Stimulated activated effector memory CD8-positive, alpha-beta T cell treated with anti-CD3 and anti-CD28 coated beads, Interleukin-12 subunit alpha, Interleukin-12 subunit beta, amount 100 ng/mL, for 72 hours (primary cell): ENCODE data around the gene OR6B3.

Source experiments
- ATAC-seq: fragments of 150-1000 bp; cut with Tn5 transposase; 2 replicates; pipeline ENCODE4 v1.10.0; 2021
- DNase-seq, 2 donors: peaks; one replicate each; pipeline ENCODE4 v3.0.0; 2021 to 2022; ENCODE audit warnings: low spot score in 2 of 2
- H3K27ac Mint-ChIP-seq: one replicate; pipeline ENCODE4 v1.8.0; 2022; ENCODE audit warnings: mild to moderate bottlenecking, mixed read lengths
- H3K36me3 Mint-ChIP-seq: one replicate; pipeline ENCODE4 v1.8.0; 2022; ENCODE audit warnings: mild to moderate bottlenecking, mixed read lengths
- H3K4me1 Mint-ChIP-seq: one replicate; pipeline ENCODE4 v1.8.0; 2022; ENCODE audit warnings: mixed read lengths
- H3K4me3 Mint-ChIP-seq: one replicate; pipeline ENCODE4 v1.8.0; 2022; ENCODE audit warnings: mild to moderate bottlenecking, mixed read lengths
- H3K9me3 Mint-ChIP-seq: one replicate; pipeline ENCODE4 v1.8.0; 2022; ENCODE audit warnings: mixed read lengths

Gene OR6B3

GRCh38 chr2:240023792-240024191, 29.5 kb downstream of the OR6B3 start:
- H3K4me3 Mint-ChIP-seq: peak overlapping the region; percentile 84
- peak overlapping the region; percentile 94 for H3K27ac Mint-ChIP-seq
- H3K4me1 Mint-ChIP-seq: peaks cover 27% of the 10 kb centered on the region
- DNase-seq: no peak
- H3K9me3 Mint-ChIP-seq: no peaks in the 10 kb centered on the region
- ATAC-seq: peak; percentile 4
- H3K36me3 Mint-ChIP-seq: peaks cover 45% of the 10 kb centered on the region

GRCh38 chr2:240021488-240022104, 31.7 kb downstream of the OR6B3 start:
- Mint-ChIP-seq H3K36me3 (peaks cover 66% of the 10 kb centered on the region), H3K4me1 (peaks cover 41% of the 10 kb centered on the region), H3K4me3 (no peak overlapping the region), H3K27ac (no peak overlapping the region), H3K9me3 (no peaks in the 10 kb centered on the region)
- peak; percentile 50 to 74 for DNase-seq
- ATAC-seq: no peak

GRCh38 chr2:240018071-240018750, 35.1 kb downstream of the OR6B3 start:
- ATAC-seq: no peak
- Mint-ChIP-seq H3K4me3 (no peak overlapping the region), H3K4me1 (peaks cover 35% of the 10 kb centered on the region), H3K27ac (no peak overlapping the region), H3K9me3 (no peaks in the 10 kb centered on the region), H3K36me3 (peaks cover 81% of the 10 kb centered on the region)
- DNase-seq: no peak

- H3K27ac Mint-ChIP-seq: no peak overlapping the region
- no peaks in the 10 kb centered on the region for H3K9me3 Mint-ChIP-seq
- no peak overlapping the region for H3K4me3 Mint-ChIP-seq
- H3K36me3 Mint-ChIP-seq: peaks cover 99% of the 10 kb centered on the region
- peaks cover 20% of the 10 kb centered on the region for H3K4me1 Mint-ChIP-seq
- ATAC-seq: no peak
- DNase-seq: no peak
Observed at GRCh38 chr2:240014327-240014726, 39.0 kb downstream of the OR6B3 start.

- Mint-ChIP-seq H3K36me3 (peaks cover 99% of the 10 kb centered on the region), H3K9me3 (no peaks in the 10 kb centered on the region), H3K27ac (no peak overlapping the region), H3K4me3 (no peak overlapping the region), H3K4me1 (peaks cover 20% of the 10 kb centered on the region)
- DNase-seq (no peak), ATAC-seq (no peak)
Observed at GRCh38 chr2:240013343-240013742, 40.0 kb downstream of the OR6B3 start.

GRCh38 chr2:240002983-240003382, 50.3 kb downstream of the OR6B3 start:
- DNase-seq: no peak
- H3K4me3 Mint-ChIP-seq: no peak overlapping the region
- no peaks in the 10 kb centered on the region for H3K9me3 Mint-ChIP-seq
- ATAC-seq: no peak
- peaks cover 99% of the 10 kb centered on the region for H3K36me3 Mint-ChIP-seq
- H3K27ac Mint-ChIP-seq: no peak overlapping the region
- H3K4me1 Mint-ChIP-seq: no peaks in the 10 kb centered on the region

- peaks cover 96% of the 10 kb centered on the region for H3K36me3 Mint-ChIP-seq
Observed at GRCh38 chr2:240000671-240001070, 52.6 kb downstream of the OR6B3 start.

GRCh38 chr2:239997686-239998409, 55.5 kb downstream of the OR6B3 start:
- DNase-seq (no peak), ATAC-seq (no peak)
- Mint-ChIP-seq H3K9me3 (no peaks in the 10 kb centered on the region), H3K36me3 (peaks cover 88% of the 10 kb centered on the region), H3K4me3 (no peak overlapping the region), H3K4me1 (peaks cover 14% of the 10 kb centered on the region), H3K27ac (peak overlapping the region; percentile 58)

More at GRCh38 chr2:240000671-240001070, 52.6 kb downstream of the OR6B3 start:
- DNase-seq: no peak
- no peak overlapping the region for H3K4me3 Mint-ChIP-seq
- no peak for ATAC-seq
- H3K27ac Mint-ChIP-seq: no peak overlapping the region
- H3K9me3 Mint-ChIP-seq: no peaks in the 10 kb centered on the region
- H3K4me1 Mint-ChIP-seq: no peaks in the 10 kb centered on the region
